Retina (tissue), 1 donor: ENCODE results near the gene C19orf47.
"Not testable (repeated sequence)": the region's sequence is repeated elsewhere in the genome, so short reads cannot be mapped to it uniquely, and the experiment has no call there.

ENCODE experiments used
- DNase-seq: peaks from one replicate; pipeline ENCODE4 v3.0.0-alpha.2; 2016

Gene C19orf47

GRCh38 chr19:40342644-40343311 lies 5.4 kb downstream of the C19orf47 start:
- DNase-seq = no peak

DNA sequence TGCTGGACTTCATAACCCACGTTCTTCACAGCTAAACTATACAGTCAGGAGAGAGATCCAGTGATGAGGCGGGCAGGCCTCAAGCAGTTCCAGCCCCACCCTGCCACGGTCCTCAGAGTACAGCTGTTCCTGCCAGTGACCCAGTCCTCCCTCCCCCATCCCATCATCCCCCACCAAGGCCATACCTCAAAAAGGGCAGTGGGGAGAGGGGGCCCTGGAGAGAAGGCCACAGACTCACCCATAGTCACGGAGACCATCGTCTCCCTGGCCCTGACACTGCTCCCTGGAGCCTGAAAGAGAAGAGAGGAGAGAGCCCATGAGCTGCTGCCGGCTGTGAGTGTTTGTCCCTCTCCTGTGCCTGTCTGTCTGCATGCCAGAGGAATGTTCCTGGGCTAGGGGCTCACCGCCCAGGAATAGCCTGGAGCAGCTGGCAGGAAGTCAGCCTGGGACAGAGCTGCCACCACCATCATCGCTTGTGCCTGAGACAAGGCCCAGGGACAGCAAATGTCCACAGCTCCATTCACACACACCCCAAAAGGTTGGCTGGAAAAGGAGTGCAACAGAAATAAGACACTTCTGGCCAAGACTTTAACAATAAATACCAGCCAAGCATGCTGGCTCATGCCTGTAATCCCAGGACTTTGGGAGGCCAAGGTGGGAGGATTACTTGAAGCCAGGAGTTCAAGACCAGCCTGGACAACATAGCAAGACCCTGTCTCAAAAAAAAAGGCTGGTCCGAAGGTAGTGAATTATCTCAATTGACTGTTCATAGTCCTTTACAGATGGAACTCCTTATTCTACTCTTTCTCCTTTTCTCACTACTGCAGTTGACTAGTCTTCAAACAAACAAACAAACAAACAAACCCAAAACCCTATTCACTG lies 6.4 kb downstream of the C19orf47 start:
- no peak for DNase-seq

DNA sequence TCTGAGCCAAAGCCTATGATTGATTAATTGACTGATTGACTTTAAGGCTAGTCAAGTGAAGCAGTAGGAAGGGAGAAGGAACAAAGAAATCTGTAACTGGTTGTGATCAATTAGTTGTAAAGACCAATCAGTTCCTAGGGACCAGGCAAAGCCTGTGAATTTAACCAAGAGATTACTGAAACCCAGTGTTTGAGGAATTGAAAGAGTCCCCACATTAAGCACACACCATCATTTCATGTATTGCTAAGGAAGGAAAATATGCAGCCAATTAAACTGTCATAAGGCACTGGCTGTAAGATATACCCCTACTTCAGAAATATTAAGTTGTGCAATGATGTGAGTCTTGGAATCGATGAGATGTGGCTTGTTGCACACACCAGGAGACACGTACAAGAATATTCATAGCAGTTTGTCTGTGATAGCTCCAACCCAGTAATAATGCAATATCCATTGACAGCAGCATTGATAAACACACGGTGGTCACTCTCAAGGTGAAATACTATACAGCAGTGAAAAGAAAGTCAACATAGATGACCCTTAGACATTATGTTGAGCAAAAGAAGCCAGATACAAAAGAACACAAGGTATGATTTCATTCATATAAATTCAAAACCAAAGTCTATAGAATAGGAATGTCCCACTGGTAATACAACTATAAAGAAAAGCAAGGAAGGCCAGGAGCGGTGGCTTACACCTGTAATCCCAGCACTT lies 9.0 kb downstream of the C19orf47 start:
- no peak for DNase-seq

GRCh38 chr19:40337594-40337993 lies 10.6 kb downstream of the C19orf47 start:
- no peak for DNase-seq

GRCh38 chr19:40337107-40337506 lies 11.1 kb downstream of the C19orf47 start:
- no peak for DNase-seq

GRCh38 chr19:40336601-40336900 lies 11.6 kb downstream of the C19orf47 start:
- no peak for DNase-seq

DNA sequence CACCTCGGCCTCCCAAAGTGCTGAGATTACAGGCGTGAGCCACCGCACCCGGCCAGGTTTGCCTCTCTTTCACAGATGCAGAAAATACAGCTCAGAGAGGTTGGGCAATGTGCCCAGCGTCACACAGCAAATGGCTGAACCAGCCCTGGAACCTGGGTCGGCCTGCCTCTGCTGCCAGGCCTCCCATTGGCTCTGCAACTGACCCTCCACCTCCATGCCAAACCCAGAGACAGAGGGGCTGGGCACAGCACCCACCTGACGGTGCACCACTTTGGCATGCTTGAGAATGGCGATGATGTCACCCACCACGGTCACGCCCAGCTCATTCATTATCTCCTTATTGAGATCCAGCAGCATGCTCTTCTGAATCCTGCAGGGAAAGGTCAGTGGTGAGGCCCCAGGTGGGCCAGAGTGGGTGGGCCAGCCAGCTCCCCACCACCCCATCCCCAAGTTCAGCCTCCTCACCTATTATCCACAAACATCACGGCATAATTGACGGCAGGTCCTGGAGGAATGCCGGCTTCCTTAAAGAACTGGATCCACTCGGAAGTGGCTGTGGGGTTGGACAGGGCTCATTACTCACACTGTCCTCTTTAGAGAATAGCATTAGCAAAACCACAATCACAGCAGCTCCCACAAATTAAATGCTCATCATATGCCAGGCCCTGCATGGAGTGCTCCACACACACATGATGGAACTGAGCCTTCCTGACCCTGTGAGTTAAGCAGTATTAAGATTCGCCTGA lies 12.2 kb downstream of the C19orf47 start:
- no peak for DNase-seq

GRCh38 chr19:40335101-40335500 lies 13.1 kb downstream of the C19orf47 start:
- no peak for DNase-seq

GRCh38 chr19:40333083-40333482 lies 15.1 kb downstream of the C19orf47 start:
- not testable (repeated sequence) for DNase-seq

- DNase-seq = no peak
Observed at GRCh38 chr19:40332669-40333068, 15.5 kb downstream of the C19orf47 start.

DNA sequence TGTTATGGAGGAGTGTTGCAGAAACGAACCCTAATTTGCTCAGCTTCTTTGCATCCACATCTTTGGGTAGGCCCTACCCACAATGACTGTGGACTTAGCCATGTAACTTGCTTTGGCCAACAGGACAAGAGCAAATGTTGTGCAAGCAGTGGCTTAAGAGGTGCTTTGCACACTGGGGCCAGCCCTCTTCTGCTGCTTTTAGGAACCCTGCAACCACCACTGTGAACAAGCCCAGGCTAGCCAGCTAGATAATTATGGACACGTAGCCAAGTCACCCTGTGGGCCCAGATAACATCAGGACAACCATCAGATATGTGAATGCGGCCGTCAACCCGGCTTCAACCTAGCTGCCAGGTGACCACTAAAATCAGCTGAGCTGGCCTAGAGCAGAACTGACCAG lies 17.1 kb downstream of the C19orf47 start:
- no peak for DNase-seq

DNA sequence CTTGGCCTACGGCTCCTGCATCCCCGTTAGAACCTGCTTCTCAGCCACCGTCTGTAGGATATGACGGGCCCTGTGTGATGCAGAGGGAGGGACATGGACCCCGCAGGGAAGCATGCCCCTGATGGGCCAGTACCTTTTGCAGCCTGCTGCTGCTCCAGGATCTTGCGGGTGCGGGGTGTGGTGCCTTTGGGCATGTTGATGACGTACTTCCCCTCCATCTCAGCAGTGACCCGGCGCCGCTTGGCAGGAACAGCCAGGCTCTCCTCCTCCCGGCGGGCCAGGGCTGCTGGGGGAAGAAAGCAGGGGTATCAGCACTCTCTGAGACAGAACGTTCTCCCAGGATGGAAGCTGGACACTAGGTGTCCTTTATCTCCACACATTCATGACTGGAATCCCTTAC lies 22.0 kb downstream of the C19orf47 start:
- no peak for DNase-seq

- no peak for DNase-seq
Observed at GRCh38 chr19:40323705-40324104, 24.5 kb downstream of the C19orf47 start.

DNA sequence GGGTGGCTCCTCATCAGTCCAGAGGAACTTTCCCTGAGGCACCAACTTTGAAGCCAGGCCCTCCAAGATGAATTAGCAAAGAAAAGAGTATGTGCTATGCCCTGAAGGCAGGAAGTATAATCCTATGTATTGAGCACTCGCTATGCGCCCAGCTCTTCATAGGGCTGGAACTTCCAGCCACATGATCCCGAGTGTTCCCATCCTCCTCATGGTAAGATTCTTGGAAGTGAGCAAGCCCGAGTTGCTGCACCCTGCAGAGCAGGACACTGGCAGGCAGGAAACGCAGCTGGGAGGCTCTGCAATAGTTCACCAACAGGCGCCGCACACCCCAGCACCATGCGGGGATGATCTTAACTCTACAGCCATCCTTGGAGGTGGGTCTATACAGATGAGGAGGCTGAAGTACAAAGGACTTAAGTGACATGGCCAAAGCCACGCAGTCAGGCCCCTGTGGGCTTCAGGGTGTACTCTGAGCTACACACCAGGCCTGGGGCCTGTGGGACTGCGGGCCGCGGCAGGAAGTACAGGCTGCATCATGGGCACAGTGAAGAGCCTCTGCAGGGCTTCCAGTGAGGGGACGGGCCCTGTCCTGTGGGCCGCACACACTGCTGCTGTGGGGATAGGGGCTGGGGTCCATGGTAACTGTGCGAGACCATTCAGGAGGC lies 25.1 kb downstream of the C19orf47 start:
- no peak for DNase-seq

GRCh38 chr19:40322271-40322610 lies 26.0 kb downstream of the C19orf47 start:
- DNase-seq = no peak

- DNase-seq = no peak
Observed at GRCh38 chr19:40321566-40322270, 26.5 kb downstream of the C19orf47 start.

GRCh38 chr19:40321076-40321475 lies 27.1 kb downstream of the C19orf47 start:
- no peak for DNase-seq

DNA sequence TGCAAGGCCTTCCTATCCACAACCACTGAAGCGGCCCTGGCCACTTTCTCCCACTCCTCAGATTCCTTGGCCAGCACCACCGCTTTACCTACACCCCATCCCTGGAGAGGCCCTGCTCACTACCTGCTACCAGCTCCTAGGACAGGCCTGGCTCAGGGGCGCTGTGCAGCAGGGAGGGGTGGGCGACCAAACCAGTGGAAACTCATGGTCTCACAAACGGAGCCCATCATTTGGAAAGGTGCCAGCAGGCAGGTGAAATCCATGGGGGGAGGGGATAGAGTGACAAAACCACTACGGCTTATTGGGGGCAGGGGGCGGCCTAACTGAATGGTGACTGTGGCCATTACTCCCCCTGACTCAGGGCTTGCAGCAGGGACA lies 27.6 kb downstream of the C19orf47 start:
- DNase-seq = no peak

GRCh38 chr19:40317338-40317737 lies 30.9 kb downstream of the C19orf47 start:
- DNase-seq = no peak

- DNase-seq = no peak
Observed at GRCh38 chr19:40315812-40316470, 32.3 kb downstream of the C19orf47 start.

GRCh38 chr19:40314656-40315055 lies 33.5 kb downstream of the C19orf47 start:
- no peak for DNase-seq
